ENCODE data around the gene PDGFD. TPM values are rescaled to one million over a fixed set of nuclear protein-coding genes. Genes with fewer than 3 reads are reported as not detected.

Gene PDGFD
- total RNA-seq, 1 experiment from 2014 or later = 1.7 TPM

DNA sequence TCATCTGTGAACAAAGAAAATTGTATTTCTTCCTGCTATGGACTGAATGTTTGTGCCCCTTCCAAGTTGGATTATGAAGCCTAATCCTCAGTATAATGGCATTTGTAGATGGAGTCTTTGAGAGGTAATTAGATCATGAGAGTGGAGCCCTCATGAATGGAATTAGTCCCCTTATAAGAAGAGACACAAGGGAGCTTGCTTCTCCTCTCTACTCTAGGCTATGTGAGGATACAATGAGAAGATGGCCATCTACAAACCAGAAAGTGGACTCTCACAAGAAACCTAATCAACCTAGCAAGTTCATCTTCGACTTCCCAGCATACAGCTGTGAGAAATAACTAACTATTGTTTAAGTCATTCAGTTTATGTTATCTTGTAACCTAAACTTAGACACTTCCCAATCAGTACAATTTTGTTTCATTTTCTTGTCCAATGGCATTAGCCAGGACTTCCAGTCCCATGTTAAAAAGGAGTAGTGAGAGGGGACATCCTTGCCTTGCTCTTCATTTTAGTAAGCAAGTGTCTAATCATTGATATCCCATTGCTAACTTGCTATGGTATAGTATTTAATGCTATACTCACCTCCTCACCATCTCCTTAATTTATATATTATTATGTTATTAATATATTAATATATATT is 45.7 kb downstream of the PDGFD start:
- peaks cover 15 to 25% of the 10 kb centered on the region in 2 experiments for H3K9me3 Mint-ChIP-seq
- TF ChIP-seq, protein P1, sequence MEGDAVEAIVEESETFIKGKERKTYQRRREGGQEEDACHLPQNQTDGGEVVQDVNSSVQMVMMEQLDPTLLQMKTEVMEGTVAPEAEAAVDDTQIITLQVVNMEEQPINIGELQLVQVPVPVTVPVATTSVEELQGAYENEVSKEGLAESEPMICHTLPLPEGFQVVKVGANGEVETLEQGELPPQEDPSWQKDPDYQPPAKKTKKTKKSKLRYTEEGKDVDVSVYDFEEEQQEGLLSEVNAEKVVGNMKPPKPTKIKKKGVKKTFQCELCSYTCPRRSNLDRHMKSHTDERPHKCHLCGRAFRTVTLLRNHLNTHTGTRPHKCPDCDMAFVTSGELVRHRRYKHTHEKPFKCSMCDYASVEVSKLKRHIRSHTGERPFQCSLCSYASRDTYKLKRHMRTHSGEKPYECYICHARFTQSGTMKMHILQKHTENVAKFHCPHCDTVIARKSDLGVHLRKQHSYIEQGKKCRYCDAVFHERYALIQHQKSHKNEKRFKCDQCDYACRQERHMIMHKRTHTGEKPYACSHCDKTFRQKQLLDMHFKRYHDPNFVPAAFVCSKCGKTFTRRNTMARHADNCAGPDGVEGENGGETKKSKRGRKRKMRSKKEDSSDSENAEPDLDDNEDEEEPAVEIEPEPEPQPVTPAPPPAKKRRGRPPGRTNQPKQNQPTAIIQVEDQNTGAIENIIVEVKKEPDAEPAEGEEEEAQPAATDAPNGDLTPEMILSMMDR (conservative IDR thresholded peaks at IDR 0.05) = no peak
- no peaks in the 10 kb centered on the region for H4K20me1 ChIP-seq (ENCODE audit: control insufficient read depth, insufficient read depth, insufficient read length)

More for the DNA sequence above, 45.7 kb downstream of the PDGFD start:
- no peak for DNase-seq
- H4K5ac ChIP-seq (ENCODE audit: insufficient read length, low read depth, low read length) = no peak overlapping the region
- H3K27me3 ChIP-seq (ENCODE audit: insufficient read depth, low read length) = no peaks in the 10 kb centered on the region
- no peak overlapping the region for H4K91ac ChIP-seq (ENCODE audit: insufficient read length, low read depth, low read length)
- H3K4me3 Mint-ChIP-seq = no peak overlapping the region
- H3K4me1 ChIP-seq (ENCODE audit: insufficient read depth, low read length) = peaks cover 4% of the 10 kb centered on the region; the same call in 1 of the 2 replicates
- no peak overlapping the region for H3K27ac ChIP-seq (ENCODE audit: insufficient read length, low read depth, low read length)
- H3K4me2 ChIP-seq (ENCODE audit: insufficient read depth, insufficient read length, low read length) = no peak overlapping the region
- no peaks in the 10 kb centered on the region for H3K23me2 ChIP-seq (ENCODE audit: insufficient read length, low read depth, low read length, poor library complexity, severe bottlenecking)
- H2AK5ac ChIP-seq (ENCODE audit: insufficient read length, low read length) = no peak overlapping the region
- no peak overlapping the region for H2BK20ac ChIP-seq (ENCODE audit: low read depth, low read length, poor library complexity, severe bottlenecking)
- no peak overlapping the region for H2BK5ac ChIP-seq (ENCODE audit: insufficient read length, low read length)
- no peak overlapping the region for H3K4ac ChIP-seq (ENCODE audit: low read depth, low read length)
- no peaks in the 10 kb centered on the region for H3K79me1 ChIP-seq (ENCODE audit: insufficient read depth, low read depth, low read length, poor library complexity, severe bottlenecking)
- no peak overlapping the region for H3K14ac ChIP-seq (ENCODE audit: insufficient read depth, low read length)
- no peak overlapping the region for H3K18ac ChIP-seq (ENCODE audit: insufficient read length, low read depth, low read length)
- H3K23ac ChIP-seq (ENCODE audit: insufficient read length, low read depth, low read length) = no peak overlapping the region
- H2AFZ ChIP-seq (ENCODE audit: low read length) = no peak overlapping the region
- no peak overlapping the region for H3K27ac Mint-ChIP-seq
- peaks cover 26 to 33% of the 10 kb centered on the region in 2 experiments for H3K4me1 Mint-ChIP-seq
- H3K9me3 ChIP-seq (ENCODE audit: control insufficient read depth, low read depth, low read length) = no peaks in the 10 kb centered on the region
- no peaks in the 10 kb centered on the region for H3K79me2 ChIP-seq (ENCODE audit: insufficient read depth, low read length)
- H2BK120ac ChIP-seq (ENCODE audit: low read depth, low read length, poor library complexity, severe bottlenecking) = no peak overlapping the region
- WGBS (ENCODE audit: extremely low coverage, insufficient read length, low lambda C conversion rate) = no CpG with 5 or more reads among the region's 1 CpG
- no peak overlapping the region for H2BK15ac ChIP-seq (ENCODE audit: low read depth, low read length)
- no peak overlapping the region for H4K8ac ChIP-seq (replicated peaks; ENCODE audit: insufficient read length, low read depth, low read length)
- H3T11ph ChIP-seq (ENCODE audit: low read length) = no peak overlapping the region
- no peak overlapping the region for H3K9ac ChIP-seq (ENCODE audit: extremely low read depth, insufficient read length, low read length)
- H3K27me3 Mint-ChIP-seq (ENCODE audit: low read depth) = no peaks in the 10 kb centered on the region
- H2BK12ac ChIP-seq (ENCODE audit: insufficient read length, low read depth, low read length) = no peak overlapping the region
- H3K56ac ChIP-seq (ENCODE audit: insufficient read length, low read depth, low read length) = no peak overlapping the region
- H3K36me3 Mint-ChIP-seq (ENCODE audit: insufficient read depth in 1 of 3, low read depth in 3 of 3) = peaks cover 9 to 26% (median 16%) of the 10 kb centered on the region in 3 experiments; a peak in 6 of 7 replicates
